ENCODE measurements around the gene TMEM258. TPM values are rescaled to one million over a fixed set of nuclear protein-coding genes. Genes with fewer than 3 reads are reported as not detected.

Gene TMEM258
- total and polyA plus RNA-seq, 9 of the 15 experiments (the other 6 are each of a cell fraction or from before 2014, with no cell fraction given), result 97.2 to 856 (median 231) TPM

DNA sequence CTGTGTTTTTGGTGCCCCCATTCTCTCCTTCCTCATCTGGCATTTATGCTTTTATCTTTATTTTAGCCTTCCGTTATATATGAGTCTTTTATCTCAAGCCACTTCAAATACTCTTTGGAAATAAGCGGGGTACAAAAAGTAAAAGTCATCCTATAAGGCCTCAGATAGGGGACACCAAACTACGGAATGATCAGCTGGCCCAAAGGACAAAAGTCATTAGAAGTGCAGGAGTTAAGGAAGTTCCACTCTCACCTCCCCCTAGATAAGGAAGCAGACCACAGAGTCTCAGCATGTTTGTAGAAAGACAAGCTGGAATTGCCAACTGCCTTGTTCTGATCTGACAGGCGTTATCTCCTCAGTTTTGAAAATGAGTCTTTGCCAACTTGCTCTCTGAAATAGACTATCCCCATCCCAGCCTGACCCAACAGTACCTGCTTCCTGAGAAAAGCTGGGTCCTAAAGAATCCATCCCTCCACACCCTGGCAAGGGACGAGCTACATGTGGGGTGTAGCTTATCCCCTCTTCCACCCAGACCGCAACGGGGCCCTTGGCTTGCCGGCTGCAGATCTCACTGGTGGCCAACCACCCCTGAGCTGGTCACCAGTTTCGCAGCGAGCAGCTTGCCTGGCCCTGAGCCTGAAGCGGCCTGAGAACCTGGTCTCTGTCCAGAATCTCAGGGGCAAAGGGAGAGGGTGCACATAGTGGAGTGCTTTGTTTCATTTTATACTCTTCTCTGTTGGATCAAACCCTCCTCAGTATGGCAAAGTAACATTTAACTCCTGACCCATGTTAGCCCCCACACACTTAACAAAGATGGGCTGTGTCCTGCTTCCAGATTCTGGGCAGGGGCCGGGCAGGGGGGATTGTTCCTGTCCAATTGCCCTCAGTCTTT is 49.5 kb upstream of the TMEM258 start (continued):
- TF ChIP-seq TEAD4 (IDR thresholded peaks at IDR 0.05; ENCODE audit: low read length) (peak; percentile 94), TEAD4 (CRISPR knock-in tag; IDR thresholded peaks at IDR 0.05; ENCODE audit: borderline replicate concordance) (no peak), FOXK1 (CRISPR knock-in tag; IDR thresholded peaks at IDR 0.05; ENCODE audit: borderline replicate concordance) (no peak), HSF4 (CRISPR knock-in tag; IDR thresholded peaks at IDR 0.05; ENCODE audit: borderline replicate concordance) (peak; percentile 42; the same call in 1 of the 2 replicates), ZNF174 (CRISPR knock-in tag; IDR thresholded peaks at IDR 0.05) (0 out of 2 replicates have a peak, but pooled peaks have one; percentile 72), CBFA2T2 (conservative IDR thresholded peaks at IDR 0.05) (peak; percentile 93), MIER1 (IDR thresholded peaks at IDR 0.05; ENCODE audit: low read depth) (no peak)
- TF ChIP-seq, protein P1, sequence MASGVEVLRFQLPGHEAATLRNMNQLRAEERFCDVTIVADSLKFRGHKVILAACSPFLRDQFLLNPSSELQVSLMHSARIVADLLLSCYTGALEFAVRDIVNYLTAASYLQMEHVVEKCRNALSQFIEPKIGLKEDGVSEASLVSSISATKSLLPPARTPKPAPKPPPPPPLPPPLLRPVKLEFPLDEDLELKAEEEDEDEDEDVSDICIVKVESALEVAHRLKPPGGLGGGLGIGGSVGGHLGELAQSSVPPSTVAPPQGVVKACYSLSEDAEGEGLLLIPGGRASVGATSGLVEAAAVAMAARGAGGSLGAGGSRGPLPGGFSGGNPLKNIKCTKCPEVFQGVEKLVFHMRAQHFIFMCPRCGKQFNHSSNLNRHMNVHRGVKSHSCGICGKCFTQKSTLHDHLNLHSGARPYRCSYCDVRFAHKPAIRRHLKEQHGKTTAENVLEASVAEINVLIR (CRISPR knock-in tag; IDR thresholded peaks at IDR 0.05), result 0 out of 2 replicates have a peak, but pooled peaks have one; percentile 18
- TF ChIP-seq, protein P2, sequence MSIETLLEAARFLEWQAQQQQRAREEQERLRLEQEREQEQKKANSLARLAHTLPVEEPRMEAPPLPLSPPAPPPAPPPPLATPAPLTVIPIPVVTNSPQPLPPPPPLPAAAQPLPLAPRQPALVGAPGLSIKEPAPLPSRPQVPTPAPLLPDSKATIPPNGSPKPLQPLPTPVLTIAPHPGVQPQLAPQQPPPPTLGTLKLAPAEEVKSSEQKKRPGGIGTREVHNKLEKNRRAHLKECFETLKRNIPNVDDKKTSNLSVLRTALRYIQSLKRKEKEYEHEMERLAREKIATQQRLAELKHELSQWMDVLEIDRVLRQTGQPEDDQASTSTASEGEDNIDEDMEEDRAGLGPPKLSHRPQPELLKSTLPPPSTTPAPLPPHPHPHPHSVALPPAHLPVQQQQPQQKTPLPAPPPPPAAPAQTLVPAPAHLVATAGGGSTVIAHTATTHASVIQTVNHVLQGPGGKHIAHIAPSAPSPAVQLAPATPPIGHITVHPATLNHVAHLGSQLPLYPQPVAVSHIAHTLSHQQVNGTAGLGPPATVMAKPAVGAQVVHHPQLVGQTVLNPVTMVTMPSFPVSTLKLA (conservative IDR thresholded peaks at IDR 0.05), result peak; percentile 49 to 82
- TF ChIP-seq, protein P3, sequence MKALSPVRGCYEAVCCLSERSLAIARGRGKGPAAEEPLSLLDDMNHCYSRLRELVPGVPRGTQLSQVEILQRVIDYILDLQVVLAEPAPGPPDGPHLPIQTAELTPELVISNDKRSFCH (CRISPR knock-in tag; IDR thresholded peaks at IDR 0.05), result no peak
- TF ChIP-seq, protein P3 (tag; IDR thresholded peaks at IDR 0.05), result peak; percentile 92
- TF ChIP-seq, protein P4, sequence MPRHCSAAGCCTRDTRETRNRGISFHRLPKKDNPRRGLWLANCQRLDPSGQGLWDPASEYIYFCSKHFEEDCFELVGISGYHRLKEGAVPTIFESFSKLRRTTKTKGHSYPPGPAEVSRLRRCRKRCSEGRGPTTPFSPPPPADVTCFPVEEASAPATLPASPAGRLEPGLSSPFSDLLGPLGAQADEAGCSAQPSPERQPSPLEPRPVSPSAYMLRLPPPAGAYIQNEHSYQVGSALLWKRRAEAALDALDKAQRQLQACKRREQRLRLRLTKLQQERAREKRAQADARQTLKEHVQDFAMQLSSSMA (CRISPR knock-in tag; IDR thresholded peaks at IDR 0.05), result no peak

Data from K562 (cell line).